HepG2 (cell line): ENCODE measurements around the gene OR11H7. TPM values are rescaled to one million over a fixed set of nuclear protein-coding genes. Genes with fewer than 3 reads are reported as not detected.
"Not testable (repeated sequence)": the region's sequence is repeated elsewhere in the genome, so short reads cannot be mapped to it uniquely, and the experiment has no call there.

ENCODE experiments used
- FOXA1 ChIP-seq, 2 experiments: fragments of 450-650 bp in 1 of 2; sonication (generic) in 1 of 2; formaldehyde crosslinking in 1 of 2; IDR thresholded peaks; 2 replicates each; pipeline versions ENCODE4 v1.4.0 to v1.6.1; 2016 to 2020; ENCODE audit warnings: missing genetic modification reagents in 1 of 2
- polyA plus RNA-seq, 8 experiments: library from polyadenylated mRNA; depleted of rRNA in 3 of 8; stranded (reverse) in 7 of 8; unstranded in 1 of 8; fragments of >200 nt; fragmentation: Illumina TruSeq in 4 of 8; extraction: Trizol in 4 of 8; gene quantifications; 2 replicates each; pipeline versions ENCODE4 v1.2.1 to v1.2.3, GENCODE V29; 2011 to 2016; ENCODE audit warnings: low read depth in 4 of 8, missing spikeins in 1 of 8, mixed read lengths in 1 of 8; ENCODE audit not compliant: insufficient read depth in 1 of 8
- total RNA-seq, 5 experiments: library from RNA; depleted of rRNA; stranded (reverse); fragments of >200 nt; fragmentation: Illumina TruSeq; extraction: Trizol; gene quantifications; 2 replicates each; pipeline ENCODE4 v1.2.3, GENCODE V29; 2016; ENCODE audit warnings: low read depth in 1 of 5
- TF ChIP-seq, protein P1 (sequence below): IDR thresholded peaks from 2 replicates; pipeline ENCODE4 v1.6.1; 2016; ENCODE audit warnings: mild to moderate bottlenecking
- TF ChIP-seq, protein P2 (sequence below): sonication (generic); formaldehyde crosslinking; IDR thresholded peaks from 2 replicates; pipeline ENCODE4 v1.4.0; 2020; ENCODE audit warnings: missing genetic modification reagents, borderline replicate concordance

The OR11H7 gene
- total and polyA plus RNA-seq, 2 of the 13 experiments (the other 11 are each of a cell fraction or from before 2014, with no cell fraction given): not detected

DNA sequence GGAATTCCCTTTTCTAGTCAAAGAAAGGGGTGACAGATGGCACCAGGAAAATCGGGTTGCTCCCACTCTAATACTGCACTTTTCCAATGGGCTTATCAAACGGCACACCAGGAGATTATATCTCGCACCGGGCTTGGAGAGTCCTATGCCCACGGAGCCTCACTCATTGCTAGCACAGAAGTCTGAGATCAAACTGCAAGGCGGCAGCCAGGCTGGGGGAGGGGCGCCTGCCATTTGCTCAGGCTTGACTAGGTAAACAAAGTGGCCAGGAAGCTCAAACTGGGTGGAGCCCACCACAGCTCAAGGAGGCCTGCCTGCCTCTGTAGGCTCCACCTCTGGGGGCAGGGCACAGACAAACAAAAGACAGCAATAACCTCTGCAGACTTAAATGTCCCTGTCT lies 51.5 kb downstream of the OR11H7 start (continued):
- TF ChIP-seq, protein P1, sequence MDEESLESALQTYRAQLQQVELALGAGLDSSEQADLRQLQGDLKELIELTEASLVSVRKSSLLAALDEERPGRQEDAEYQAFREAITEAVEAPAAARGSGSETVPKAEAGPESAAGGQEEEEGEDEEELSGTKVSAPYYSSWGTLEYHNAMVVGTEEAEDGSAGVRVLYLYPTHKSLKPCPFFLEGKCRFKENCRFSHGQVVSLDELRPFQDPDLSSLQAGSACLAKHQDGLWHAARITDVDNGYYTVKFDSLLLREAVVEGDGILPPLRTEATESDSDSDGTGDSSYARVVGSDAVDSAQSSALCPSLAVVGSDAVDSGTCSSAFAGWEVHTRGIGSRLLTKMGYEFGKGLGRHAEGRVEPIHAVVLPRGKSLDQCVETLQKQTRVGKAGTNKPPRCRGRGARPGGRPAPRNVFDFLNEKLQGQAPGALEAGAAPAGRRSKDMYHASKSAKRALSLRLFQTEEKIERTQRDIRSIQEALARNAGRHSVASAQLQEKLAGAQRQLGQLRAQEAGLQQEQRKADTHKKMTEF (CRISPR knock-in tag): peak; percentile 27; the same call in 1 of the 2 replicates
- TF ChIP-seq, protein P2, sequence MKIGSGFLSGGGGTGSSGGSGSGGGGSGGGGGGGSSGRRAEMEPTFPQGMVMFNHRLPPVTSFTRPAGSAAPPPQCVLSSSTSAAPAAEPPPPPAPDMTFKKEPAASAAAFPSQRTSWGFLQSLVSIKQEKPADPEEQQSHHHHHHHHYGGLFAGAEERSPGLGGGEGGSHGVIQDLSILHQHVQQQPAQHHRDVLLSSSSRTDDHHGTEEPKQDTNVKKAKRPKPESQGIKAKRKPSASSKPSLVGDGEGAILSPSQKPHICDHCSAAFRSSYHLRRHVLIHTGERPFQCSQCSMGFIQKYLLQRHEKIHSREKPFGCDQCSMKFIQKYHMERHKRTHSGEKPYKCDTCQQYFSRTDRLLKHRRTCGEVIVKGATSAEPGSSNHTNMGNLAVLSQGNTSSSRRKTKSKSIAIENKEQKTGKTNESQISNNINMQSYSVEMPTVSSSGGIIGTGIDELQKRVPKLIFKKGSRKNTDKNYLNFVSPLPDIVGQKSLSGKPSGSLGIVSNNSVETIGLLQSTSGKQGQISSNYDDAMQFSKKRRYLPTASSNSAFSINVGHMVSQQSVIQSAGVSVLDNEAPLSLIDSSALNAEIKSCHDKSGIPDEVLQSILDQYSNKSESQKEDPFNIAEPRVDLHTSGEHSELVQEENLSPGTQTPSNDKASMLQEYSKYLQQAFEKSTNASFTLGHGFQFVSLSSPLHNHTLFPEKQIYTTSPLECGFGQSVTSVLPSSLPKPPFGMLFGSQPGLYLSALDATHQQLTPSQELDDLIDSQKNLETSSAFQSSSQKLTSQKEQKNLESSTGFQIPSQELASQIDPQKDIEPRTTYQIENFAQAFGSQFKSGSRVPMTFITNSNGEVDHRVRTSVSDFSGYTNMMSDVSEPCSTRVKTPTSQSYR: peak; percentile 90
- not testable (repeated sequence) for TF ChIP-seq FOXA1 (IDR thresholded peaks at IDR 0.05)
- TF ChIP-seq FOXA1 (CRISPR knock-in tag; IDR thresholded peaks at IDR 0.05): 0 out of 2 replicates have a peak, but pooled peaks have one; percentile 37

Other genes with a start within 250 kb of the OR11H7 start
- not detected in 2 replicates for gene OR4Q2, start 226.8 kb upstream of the OR11H7 start, total RNA-seq (2016; rRNA removed; fragmentation: Illumina TruSeq; extraction: Trizol)
- not detected in 2 replicates for gene OR4Q2, start 226.8 kb upstream of the OR11H7 start, polyA plus RNA-seq (2011; rRNA removed)
- gene OR4K14, start 209.7 kb upstream of the OR11H7 start, total RNA-seq (2016; rRNA removed; fragmentation: Illumina TruSeq; extraction: Trizol): not detected in 2 replicates
- not detected in 2 replicates for gene OR4K14, start 209.7 kb upstream of the OR11H7 start, polyA plus RNA-seq (2011; rRNA removed)
- gene OR4K13, start 192.9 kb upstream of the OR11H7 start, total RNA-seq (2016; rRNA removed; fragmentation: Illumina TruSeq; extraction: Trizol): not detected in 2 replicates
- not detected in 2 replicates for gene OR4K13, start 192.9 kb upstream of the OR11H7 start, polyA plus RNA-seq (2011; rRNA removed)
- not detected in 2 replicates for gene OR4L1, start 168.9 kb upstream of the OR11H7 start, total RNA-seq (2016; rRNA removed; fragmentation: Illumina TruSeq; extraction: Trizol)
- gene OR4L1, start 168.9 kb upstream of the OR11H7 start, polyA plus RNA-seq (2011; rRNA removed): not detected in 2 replicates
- not detected in 2 replicates for gene OR4K17, start 118.2 kb upstream of the OR11H7 start, total RNA-seq (2016; rRNA removed; fragmentation: Illumina TruSeq; extraction: Trizol)
- gene OR4K17, start 118.2 kb upstream of the OR11H7 start, polyA plus RNA-seq (2011; rRNA removed): not detected in 2 replicates
- gene OR4N5, start 90.2 kb upstream of the OR11H7 start, total RNA-seq (2016; rRNA removed; fragmentation: Illumina TruSeq; extraction: Trizol): not detected in 2 replicates
- gene OR4N5, start 90.2 kb upstream of the OR11H7 start, polyA plus RNA-seq (2011; rRNA removed): not detected in 2 replicates
- not detected in 2 replicates for gene OR11G2, start 38.1 kb upstream of the OR11H7 start, total RNA-seq (2016; rRNA removed; fragmentation: Illumina TruSeq; extraction: Trizol)
- not detected in 2 replicates for gene OR11G2, start 38.1 kb upstream of the OR11H7 start, polyA plus RNA-seq (2011; rRNA removed)
- gene OR11H6, start 5.3 kb upstream of the OR11H7 start, total RNA-seq (2016; rRNA removed; fragmentation: Illumina TruSeq; extraction: Trizol): not detected in 2 replicates
- not detected in 2 replicates for gene OR11H6, start 5.3 kb upstream of the OR11H7 start, polyA plus RNA-seq (2011; rRNA removed)
- not detected in 2 replicates for gene OR11H4, start 10.3 kb downstream of the OR11H7 start, total RNA-seq (2016; rRNA removed; fragmentation: Illumina TruSeq; extraction: Trizol)
- gene OR11H4, start 10.3 kb downstream of the OR11H7 start, polyA plus RNA-seq (2011; rRNA removed): not detected in 2 replicates
- 28.5 and 44.6 TPM in 2 replicates for gene TTC5, start 77.0 kb downstream of the OR11H7 start, total RNA-seq (2016; rRNA removed; fragmentation: Illumina TruSeq; extraction: Trizol)
- gene TTC5, start 77.0 kb downstream of the OR11H7 start, polyA plus RNA-seq (2011; rRNA removed): 8.2 and 8.7 TPM in 2 replicates
- gene CCNB1IP1, start 104.3 kb downstream of the OR11H7 start, total RNA-seq (2016; rRNA removed; fragmentation: Illumina TruSeq; extraction: Trizol): 98.3 and 110 TPM in 2 replicates
- gene CCNB1IP1, start 104.3 kb downstream of the OR11H7 start, polyA plus RNA-seq (2011; rRNA removed): 101 and 125 TPM in 2 replicates
- 37.3 and 39.1 TPM in 2 replicates for gene PARP2, start 114.7 kb downstream of the OR11H7 start, total RNA-seq (2016; rRNA removed; fragmentation: Illumina TruSeq; extraction: Trizol)
- gene PARP2, start 114.7 kb downstream of the OR11H7 start, polyA plus RNA-seq (2011; rRNA removed): 31.3 and 38.4 TPM in 2 replicates
- gene TEP1, start 184.5 kb downstream of the OR11H7 start, total RNA-seq (2016; rRNA removed; fragmentation: Illumina TruSeq; extraction: Trizol): 9.5 and 12.8 TPM in 2 replicates
- 11.0 and 16.9 TPM in 2 replicates for gene TEP1, start 184.5 kb downstream of the OR11H7 start, polyA plus RNA-seq (2011; rRNA removed)
- gene KLHL33, start 207.2 kb downstream of the OR11H7 start, total RNA-seq (2016; rRNA removed; fragmentation: Illumina TruSeq; extraction: Trizol): not detected in 2 replicates
- gene KLHL33, start 207.2 kb downstream of the OR11H7 start, polyA plus RNA-seq (2011; rRNA removed): 0.05 TPM in 1 of 2 replicates, not detected in the other
- 32.4 and 39.7 TPM in 2 replicates for gene OSGEP, start 225.8 kb downstream of the OR11H7 start, total RNA-seq (2016; rRNA removed; fragmentation: Illumina TruSeq; extraction: Trizol)
- gene OSGEP, start 225.8 kb downstream of the OR11H7 start, polyA plus RNA-seq (2011; rRNA removed): 40.0 and 41.1 TPM in 2 replicates
- 171 and 261 TPM in 2 replicates for gene APEX1, start 226.2 kb downstream of the OR11H7 start, total RNA-seq (2016; rRNA removed; fragmentation: Illumina TruSeq; extraction: Trizol)
- 336 and 405 TPM in 2 replicates for gene APEX1, start 226.2 kb downstream of the OR11H7 start, polyA plus RNA-seq (2011; rRNA removed)
- 31.9 and 33.4 TPM in 2 replicates for gene PIP4P1, start 232.5 kb downstream of the OR11H7 start, total RNA-seq (2016; rRNA removed; fragmentation: Illumina TruSeq; extraction: Trizol)
- gene PIP4P1, start 232.5 kb downstream of the OR11H7 start, polyA plus RNA-seq (2011; rRNA removed): 47.0 and 54.5 TPM in 2 replicates
- 74.8 and 117 TPM in 2 replicates for gene PNP, start 240.4 kb downstream of the OR11H7 start, total RNA-seq (2016; rRNA removed; fragmentation: Illumina TruSeq; extraction: Trizol)
- 40.2 and 45.4 TPM in 2 replicates for gene PNP, start 240.4 kb downstream of the OR11H7 start, polyA plus RNA-seq (2011; rRNA removed)